ENCODE data around the gene GPR55. TPM values are rescaled to one million over a fixed set of nuclear protein-coding genes. Genes with fewer than 3 reads are reported as not detected.

GPR55 gene
- total and polyA plus RNA-seq, 10 donors, result 0.86 to 6.8 (median 3.1) TPM

- 87 to 99% (median 91%) methylated on average over 7 to 10 of the region's 10 CpGs for WGBS, 5 donors
- Histone ChIP-seq H3K27ac (no peak overlapping the region), H3K36me3 (no peaks in the 10 kb centered on the region), H3K4me3 (no peak overlapping the region), H3K9me3 (no peaks in the 10 kb centered on the region), H3K4me1 (peaks cover 0 to 10% (median 8%) of the 10 kb centered on the region in 6 donors), H3K27me3 (replicated peaks in 1 of 7) (peaks cover 0 to 36% (median 17%) of the 10 kb centered on the region in 7 donors)
- TF ChIP-seq POLR2AphosphoS5 (IDR thresholded peaks at IDR 0.05) (no peak), POLR2A (IDR thresholded peaks at IDR 0.05) (no peak)
- TF ChIP-seq, protein P1, sequence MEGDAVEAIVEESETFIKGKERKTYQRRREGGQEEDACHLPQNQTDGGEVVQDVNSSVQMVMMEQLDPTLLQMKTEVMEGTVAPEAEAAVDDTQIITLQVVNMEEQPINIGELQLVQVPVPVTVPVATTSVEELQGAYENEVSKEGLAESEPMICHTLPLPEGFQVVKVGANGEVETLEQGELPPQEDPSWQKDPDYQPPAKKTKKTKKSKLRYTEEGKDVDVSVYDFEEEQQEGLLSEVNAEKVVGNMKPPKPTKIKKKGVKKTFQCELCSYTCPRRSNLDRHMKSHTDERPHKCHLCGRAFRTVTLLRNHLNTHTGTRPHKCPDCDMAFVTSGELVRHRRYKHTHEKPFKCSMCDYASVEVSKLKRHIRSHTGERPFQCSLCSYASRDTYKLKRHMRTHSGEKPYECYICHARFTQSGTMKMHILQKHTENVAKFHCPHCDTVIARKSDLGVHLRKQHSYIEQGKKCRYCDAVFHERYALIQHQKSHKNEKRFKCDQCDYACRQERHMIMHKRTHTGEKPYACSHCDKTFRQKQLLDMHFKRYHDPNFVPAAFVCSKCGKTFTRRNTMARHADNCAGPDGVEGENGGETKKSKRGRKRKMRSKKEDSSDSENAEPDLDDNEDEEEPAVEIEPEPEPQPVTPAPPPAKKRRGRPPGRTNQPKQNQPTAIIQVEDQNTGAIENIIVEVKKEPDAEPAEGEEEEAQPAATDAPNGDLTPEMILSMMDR (IDR thresholded peaks at IDR 0.05 in 8 of 11, conservative IDR thresholded peaks at IDR 0.05 in 3 of 11), result no peak
- intact Hi-C loops (cut with DNase I; ENCODE audit: low total_unique reads), result no loop called here
- DNase-seq, result no peak
These were observed 27.3 kb upstream of the GPR55 start for GRCh38 chr2:230952226-230952956.

DNA sequence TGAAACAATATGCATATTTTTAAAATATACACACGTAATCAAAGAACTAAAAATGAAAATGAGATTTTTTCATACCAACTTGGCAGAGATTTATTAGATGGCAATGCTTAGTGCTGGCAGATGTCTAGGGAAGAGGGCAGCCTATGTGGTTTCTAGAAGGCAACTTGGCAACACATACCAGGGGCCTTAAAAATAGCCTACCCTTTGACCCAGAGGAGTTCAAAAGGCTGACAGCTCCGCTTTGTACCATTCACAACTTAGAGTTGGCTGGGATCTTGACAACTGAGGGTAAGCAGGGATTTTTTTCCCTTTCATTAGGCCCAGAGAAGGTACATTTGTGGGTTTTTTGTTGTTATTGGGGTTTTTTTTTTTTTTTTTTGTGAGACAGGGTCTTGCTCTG, 26.4 kb upstream of the GPR55 start:
- H3K9me3 ChIP-seq, result no peaks in the 10 kb centered on the region
- H3K27ac ChIP-seq, result no peak overlapping the region
- no peaks in the 10 kb centered on the region for H3K4me1 ChIP-seq
- H3K4me3 ChIP-seq, result no peak overlapping the region
- intact Hi-C loops (cut with DNase I; ENCODE audit: low total_unique reads), result no loop called here
- peaks cover 0 to 26% (median 7%) of the 10 kb centered on the region in 7 donors for H3K27me3 ChIP-seq (replicated peaks in 1 of 7)
- 83 to 92% (median 85%) methylated on average over 2 of the region's 2 CpGs for WGBS, 5 donors
- TF ChIP-seq POLR2AphosphoS5 (IDR thresholded peaks at IDR 0.05), result no peak
- TF ChIP-seq, protein P1 (IDR thresholded peaks at IDR 0.05 in 8 of 11, conservative IDR thresholded peaks at IDR 0.05 in 3 of 11), result no peak
- no peak for TF ChIP-seq POLR2A (IDR thresholded peaks at IDR 0.05)
- no peaks in the 10 kb centered on the region for H3K36me3 ChIP-seq
- DNase-seq, result no peak

GRCh38 chr2:230950874-230951339, 25.9 kb upstream of the GPR55 start:
- no peaks in the 10 kb centered on the region for H3K9me3 ChIP-seq
- no peak overlapping the region for H3K4me3 ChIP-seq
- H3K4me1 ChIP-seq, result no peaks in the 10 kb centered on the region
- DNase-seq, result no peak
- TF ChIP-seq POLR2AphosphoS5 (IDR thresholded peaks at IDR 0.05) (no peak), POLR2A (IDR thresholded peaks at IDR 0.05) (no peak)
- TF ChIP-seq, protein P1 (IDR thresholded peaks at IDR 0.05 in 8 of 11, conservative IDR thresholded peaks at IDR 0.05 in 3 of 11), result no peak
- intact Hi-C loops (cut with DNase I; ENCODE audit: low total_unique reads), result no loop called here
- WGBS, 5 donors, result 79 to 93% (median 92%) methylated on average over 10 of the region's 10 CpGs
- no peak overlapping the region for H3K27ac ChIP-seq
- H3K36me3 ChIP-seq, result no peaks in the 10 kb centered on the region
- H3K27me3 ChIP-seq (replicated peaks in 1 of 7), result peaks cover 0 to 21% (median 3%) of the 10 kb centered on the region in 7 donors
